ENCODE results near the gene SCEL. TPM values are rescaled to one million over a fixed set of nuclear protein-coding genes. Genes with fewer than 3 reads are reported as not detected.
"Not testable (repeated sequence)": the region's sequence is repeated elsewhere in the genome, so short reads cannot be mapped to it uniquely, and the experiment has no call there.

The SCEL gene, protein sequence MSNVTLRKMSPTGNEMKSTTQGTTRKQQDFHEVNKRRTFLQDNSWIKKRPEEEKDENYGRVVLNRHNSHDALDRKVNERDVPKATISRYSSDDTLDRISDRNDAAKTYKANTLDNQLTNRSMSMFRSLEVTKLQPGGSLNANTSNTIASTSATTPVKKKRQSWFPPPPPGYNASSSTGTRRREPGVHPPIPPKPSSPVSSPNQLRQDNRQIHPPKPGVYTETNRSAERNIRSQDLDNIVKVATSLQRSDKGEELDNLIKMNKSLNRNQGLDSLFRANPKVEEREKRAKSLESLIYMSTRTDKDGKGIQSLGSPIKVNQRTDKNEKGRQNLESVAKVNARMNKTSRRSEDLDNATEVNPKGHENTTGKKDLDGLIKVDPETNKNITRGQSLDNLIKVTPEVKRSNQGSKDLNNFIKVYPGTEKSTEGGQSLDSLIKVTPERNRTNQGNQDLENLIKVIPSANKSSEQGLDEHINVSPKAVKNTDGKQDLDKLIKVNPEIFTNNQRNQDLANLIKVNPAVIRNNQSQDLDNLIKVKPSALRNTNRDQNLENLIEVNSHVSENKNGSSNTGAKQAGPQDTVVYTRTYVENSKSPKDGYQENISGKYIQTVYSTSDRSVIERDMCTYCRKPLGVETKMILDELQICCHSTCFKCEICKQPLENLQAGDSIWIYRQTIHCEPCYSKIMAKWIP
- not detected for polyA plus RNA-seq (ENCODE audit: insufficient read length in 4 of 4)

DNA sequence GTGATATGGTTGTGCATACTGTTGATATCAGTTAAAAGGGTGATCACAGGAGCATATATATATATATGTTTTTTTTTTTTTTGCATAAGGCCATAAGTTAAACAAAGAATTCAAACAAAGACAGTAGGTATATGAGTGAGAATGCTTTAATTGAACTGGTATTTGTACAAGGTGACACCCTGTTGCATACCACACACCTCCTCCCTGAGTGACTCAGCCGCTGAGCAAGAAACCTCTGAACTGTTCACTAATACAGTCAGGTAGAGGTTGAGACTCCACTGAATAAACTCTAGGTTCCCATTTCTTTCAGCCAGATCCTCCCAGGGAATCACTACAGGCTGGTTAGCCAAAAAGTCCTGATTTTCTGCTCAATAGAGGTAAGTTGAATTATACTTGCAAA, at the start of gene SCEL:
TSS of gene SCEL (plus strand) at position 259 of the 400 bp plus-strand sequence. CDS start 20,170 bp downstream, outside the sequence.
- DNase-seq (ENCODE audit: low read depth in 4 of 4, low spot score in 3 of 4): no peak

DNA sequence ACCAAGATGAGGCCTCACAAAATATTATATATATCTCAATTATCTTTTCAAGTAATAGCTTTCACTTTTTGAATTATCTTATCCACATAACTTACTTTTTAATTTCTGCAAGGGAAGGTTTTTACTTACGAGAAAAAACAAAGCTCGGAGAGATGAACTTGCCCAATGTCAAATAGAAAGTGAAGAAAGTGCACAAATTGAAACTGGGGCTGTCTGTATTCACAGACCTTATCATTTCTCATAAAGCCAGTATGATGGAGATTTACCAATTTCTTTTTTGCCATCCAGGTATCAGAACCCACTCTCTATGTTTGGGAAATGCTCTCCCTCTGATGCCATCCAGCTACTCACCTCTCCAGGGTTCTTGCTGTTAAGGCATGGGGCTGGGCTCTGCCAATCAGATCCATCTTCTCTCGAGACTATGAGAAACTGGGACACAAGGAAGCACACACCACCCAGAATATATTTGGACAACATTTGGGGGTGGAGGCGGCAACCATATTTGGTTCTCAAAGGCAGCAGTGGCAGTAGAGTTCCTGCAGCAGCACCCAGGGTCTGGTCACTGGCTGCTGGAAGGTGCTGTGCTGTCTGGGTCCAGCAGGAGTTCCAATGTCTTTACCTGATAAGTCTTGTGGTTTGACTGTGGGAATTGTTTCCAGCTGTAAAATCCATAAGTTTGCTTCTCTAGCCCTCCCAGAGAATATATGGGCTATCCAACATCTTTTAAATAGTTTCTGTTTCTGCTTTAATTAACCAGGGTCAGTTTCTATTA, 45.8 kb upstream of the SCEL start:
- DNase-seq (ENCODE audit: low read depth in 4 of 4, low spot score in 3 of 4): no peak

DNA sequence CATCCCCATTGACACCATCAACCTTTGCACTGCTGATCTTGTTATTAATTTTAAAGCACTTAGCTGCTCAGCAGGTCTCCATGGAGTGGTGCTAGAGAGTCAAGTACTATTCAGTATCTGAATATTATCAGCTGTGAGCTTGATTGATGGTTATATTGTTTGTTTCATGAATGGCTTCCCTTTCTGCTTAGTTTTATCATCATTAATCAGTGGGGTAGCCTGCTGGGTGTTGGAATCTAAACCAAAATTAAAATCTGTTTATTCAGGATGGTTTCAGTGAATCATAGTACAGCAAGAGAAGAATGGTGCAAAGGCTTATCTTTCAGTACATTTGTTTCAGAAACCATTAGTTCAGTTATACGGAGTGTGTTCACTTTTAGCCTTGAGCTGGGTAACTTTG, 42.5 kb upstream of the SCEL start:
- DNase-seq (ENCODE audit: low read depth in 4 of 4, low spot score in 3 of 4): no peak

DNA sequence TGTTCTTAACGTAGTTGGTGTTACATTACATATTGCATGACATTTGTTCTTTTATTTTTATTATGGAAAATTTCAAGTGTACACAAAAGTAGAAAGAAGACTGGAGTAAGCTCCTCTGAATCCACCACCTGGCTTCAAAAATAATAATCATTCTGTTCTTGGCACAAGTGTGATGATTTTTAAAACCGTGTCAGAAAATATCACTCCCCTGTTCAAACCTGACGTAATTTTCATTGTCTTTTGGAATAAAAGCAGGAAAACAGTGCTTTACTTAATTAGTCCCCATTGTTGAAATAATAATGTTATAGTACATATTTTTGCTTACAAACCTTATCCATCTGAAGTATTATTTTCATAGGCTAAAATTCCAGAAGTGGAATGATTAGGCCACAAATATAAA, 41.3 kb upstream of the SCEL start:
- DNase-seq (ENCODE audit: low read depth in 4 of 4, low spot score in 3 of 4): no peak

DNA sequence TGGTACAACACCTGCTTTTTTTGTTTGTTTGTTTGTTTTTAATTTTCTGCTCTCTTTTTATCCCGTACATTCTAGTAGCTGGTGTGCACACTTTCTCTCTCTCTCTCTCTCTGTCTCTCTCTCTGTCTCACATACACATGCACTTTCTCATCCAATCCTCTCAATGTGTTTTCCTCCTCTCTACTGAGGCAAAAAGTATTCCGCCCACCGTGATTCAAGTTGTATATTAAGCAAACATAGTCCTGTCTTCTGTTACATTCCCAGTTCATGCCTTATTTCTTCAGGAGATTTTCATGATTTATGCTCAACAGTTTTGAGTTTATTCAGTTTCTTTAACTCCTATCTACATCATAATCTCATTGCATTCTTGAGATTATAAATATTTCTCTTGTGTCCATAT, 38.2 kb upstream of the SCEL start:
- DNase-seq (ENCODE audit: low read depth in 4 of 4, low spot score in 3 of 4): no peak

DNA sequence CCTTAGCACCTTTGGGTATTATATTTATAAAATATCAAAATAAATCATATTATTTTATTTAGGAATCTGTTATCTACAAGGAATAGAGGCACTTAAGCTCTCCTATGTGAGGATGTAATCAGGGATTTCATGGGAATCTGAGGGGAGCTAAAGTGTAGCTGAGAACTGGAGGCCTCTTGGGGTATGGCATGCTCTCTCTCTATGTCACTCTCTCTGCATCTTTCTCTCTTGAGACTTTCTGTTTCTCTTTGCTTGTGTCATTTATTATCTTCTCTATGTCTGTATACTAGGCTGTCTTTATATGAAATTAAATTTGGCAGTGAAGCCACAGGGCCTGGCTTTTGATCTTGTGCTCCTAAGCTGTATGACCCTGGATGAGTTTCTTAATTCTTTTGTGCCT, 37.7 kb upstream of the SCEL start:
- no peak for DNase-seq (ENCODE audit: low read depth in 4 of 4, low spot score in 3 of 4)

GRCh38 chr13:77502104-77502720, 33.3 kb upstream of the SCEL start:
- DNase-seq (ENCODE audit: low read depth in 4 of 4, low spot score in 3 of 4): no peak

GRCh38 chr13:77503398-77503797, 32.1 kb upstream of the SCEL start:
- no peak for DNase-seq (ENCODE audit: low read depth in 4 of 4, low spot score in 3 of 4)

- DNase-seq (ENCODE audit: low read depth in 4 of 4, low spot score in 3 of 4): no peak
Measured at GRCh38 chr13:77506874-77507273, 28.6 kb upstream of the SCEL start.

DNA sequence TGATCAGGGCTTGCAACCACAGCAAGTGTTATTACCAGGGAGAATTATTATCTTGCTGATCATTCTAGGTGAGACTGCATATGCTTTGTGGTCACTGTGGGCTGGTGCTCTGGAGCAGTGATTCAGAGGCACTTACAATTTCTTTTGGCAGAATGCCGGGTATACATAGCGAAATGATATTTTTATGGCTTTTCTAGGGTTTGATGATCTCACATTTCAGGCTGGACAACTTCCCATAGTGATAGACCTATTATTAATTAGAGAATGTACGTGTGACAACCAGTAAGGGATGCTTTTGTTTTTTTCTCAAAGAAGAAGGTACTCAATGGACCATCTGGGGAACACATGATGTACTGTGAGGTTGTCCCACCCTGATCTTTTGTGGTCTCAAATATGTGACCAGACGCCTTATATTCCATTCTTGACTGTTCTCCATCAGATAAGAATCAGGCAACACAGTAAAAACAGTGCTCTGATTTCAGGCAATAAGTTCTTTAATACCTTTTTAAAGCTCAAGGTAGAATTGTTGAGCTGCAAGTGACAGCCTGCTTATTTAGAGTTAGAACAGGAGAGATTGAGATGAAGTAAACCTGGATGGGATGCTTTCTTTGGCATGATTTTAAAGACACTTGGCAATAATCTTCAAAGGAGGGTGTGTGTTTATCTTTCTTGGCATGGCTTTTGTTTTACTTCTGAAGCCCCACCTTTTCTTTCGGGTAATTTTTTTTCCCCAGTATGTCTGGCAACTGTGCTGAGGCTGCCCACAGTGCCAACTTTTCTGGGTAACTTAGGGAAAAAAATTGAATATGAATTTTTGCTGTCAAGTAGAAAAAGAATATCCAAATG, 27.4 kb upstream of the SCEL start:
- DNase-seq (ENCODE audit: low read depth in 4 of 4, low spot score in 3 of 4): no peak

DNA sequence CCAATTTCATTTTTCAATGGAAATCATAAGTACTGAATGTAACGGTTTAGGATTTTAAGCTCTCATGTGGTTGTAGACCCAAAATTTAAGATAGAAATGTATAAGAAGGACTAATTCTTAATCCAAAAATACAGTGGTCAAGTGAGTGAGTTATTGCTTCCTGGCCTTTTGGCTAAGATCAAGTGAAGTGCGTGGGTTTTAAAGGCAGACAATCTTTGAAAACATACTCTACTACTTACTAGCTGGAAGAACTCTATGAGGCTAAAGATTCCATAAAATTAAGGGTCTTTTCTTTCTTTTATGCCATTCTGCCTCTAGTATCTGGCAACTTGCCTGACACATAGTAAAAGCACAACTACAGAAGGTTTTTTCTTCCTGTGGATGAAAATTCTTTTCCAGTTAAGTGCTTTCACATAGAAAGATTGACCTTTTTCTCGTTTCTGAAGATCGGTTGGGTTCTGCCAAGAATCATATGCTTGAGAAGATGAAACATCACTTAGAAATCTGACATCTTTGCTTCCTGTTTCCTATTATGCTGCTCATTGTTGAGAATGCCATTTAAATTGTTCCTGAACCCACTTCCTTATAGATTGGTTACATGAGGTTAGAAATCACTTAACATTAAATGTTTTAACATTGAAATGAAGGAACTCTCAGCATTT, 26.4 kb upstream of the SCEL start:
- DNase-seq (ENCODE audit: low read depth in 4 of 4, low spot score in 3 of 4): no peak

DNA sequence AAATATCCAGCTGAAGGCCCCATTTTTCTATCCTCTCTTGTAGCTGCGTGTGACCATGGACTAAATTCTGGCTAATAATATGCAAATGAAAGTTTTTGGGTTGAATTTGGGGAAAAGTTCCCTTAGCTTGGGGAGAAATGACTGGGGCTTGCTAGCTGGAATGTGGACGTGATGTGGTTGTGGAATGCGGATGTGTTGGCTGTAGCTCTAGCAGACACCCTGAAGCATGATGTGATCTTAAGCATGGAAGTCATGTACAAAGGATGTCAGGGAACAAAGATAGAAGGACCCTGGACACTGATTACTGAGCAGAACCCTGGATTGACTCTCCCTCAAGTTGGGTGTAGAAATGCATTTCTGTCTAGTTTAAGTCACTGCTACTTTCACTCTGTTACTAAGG, 25.4 kb upstream of the SCEL start:
- no peak for DNase-seq (ENCODE audit: low read depth in 4 of 4, low spot score in 3 of 4)

GRCh38 chr13:77511552-77511951, 24.0 kb upstream of the SCEL start:
- no peak for DNase-seq (ENCODE audit: low read depth in 4 of 4, low spot score in 3 of 4)

DNA sequence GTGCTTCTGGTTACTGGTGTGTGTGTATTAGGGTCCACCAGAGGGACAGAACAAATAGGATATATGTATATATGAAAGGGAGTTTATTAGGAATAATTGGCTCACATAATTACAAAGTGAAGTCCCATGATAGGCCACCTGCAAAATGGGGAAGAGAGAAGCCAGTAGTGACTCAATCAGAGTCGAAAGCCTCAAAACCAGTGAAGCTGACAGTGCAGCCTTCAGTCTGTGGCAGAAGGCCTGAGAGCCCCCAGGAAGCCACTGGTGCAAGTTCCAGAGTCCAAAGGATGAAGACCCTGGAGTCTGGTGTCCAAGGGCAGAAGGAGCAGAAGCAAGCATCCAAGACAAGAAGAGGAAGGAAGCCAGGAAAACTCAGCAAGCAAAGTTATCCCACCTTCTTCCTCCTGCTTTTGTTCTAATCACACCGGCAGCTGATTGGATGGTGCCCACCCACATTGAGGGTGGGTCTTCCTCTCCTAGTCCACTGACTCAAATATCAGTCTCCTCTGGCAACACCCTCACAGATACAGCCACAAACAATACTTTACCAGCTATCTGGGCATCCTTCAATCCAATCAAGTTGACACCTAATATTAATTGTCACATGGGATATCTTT, 21.7 kb upstream of the SCEL start:
- DNase-seq (ENCODE audit: low read depth in 4 of 4, low spot score in 3 of 4): no peak

- no peak for DNase-seq (ENCODE audit: low read depth in 4 of 4, low spot score in 3 of 4)
Measured at GRCh38 chr13:77514336-77514726, 21.2 kb upstream of the SCEL start.

GRCh38 chr13:77515785-77516184, 19.7 kb upstream of the SCEL start:
- no peak for DNase-seq (ENCODE audit: low read depth in 4 of 4, low spot score in 3 of 4)

GRCh38 chr13:77516342-77516789, 19.1 kb upstream of the SCEL start:
- peak in 2 of 4 donors; percentile 25 to 42 for DNase-seq (ENCODE audit: low read depth in 4 of 4, low spot score in 3 of 4)

DNA sequence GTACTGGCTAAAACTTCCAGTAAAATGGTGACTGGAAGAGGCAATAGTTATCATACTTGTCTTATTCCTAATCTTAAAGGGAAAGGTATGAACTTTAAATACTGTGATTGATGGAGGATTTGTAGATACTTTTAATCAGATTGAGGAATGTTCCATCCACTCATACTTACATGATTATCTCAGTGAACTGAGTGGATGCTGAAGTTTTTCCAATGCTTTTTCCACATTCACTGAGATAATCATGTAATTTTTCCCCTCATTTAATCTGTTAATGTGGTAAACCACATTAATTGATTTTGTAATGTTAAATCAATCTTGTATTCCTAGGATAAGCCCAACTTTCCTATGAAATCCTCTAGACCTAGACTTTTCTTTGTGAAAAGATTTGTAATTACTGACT, 17.2 kb upstream of the SCEL start:
- DNase-seq (ENCODE audit: low read depth in 4 of 4, low spot score in 3 of 4): no peak

DNA sequence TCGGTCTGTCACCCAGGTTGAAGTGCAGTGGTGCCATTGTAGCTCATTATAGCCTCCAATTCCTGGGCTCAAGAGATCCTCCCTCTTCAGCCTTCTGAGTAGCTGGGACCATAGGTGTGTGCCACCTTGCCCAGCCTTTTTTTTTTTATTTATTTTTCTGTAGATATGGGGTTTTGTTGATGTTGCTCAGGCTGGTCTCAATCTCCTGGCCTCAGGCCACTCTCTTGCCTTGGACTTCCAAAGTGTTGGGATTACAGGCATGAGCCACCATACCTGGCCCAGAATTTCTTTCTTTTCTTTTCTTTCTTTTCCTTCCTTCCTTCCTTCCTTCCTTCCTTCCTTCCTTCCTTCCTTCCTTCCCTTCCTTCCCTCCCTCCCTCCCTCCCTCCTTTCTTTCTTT, 16.1 kb upstream of the SCEL start:
- not testable (repeated sequence) for DNase-seq (ENCODE audit: low read depth in 4 of 4, low spot score in 3 of 4)
